HG02571 (cell line): ENCODE measurements around the gene PEX19.

Experiments used
- ATAC-seq: cut with Tn5 transposase; IDR thresholded peaks from one replicate; pipeline ENCODE4 v1.9.1; 2021; ENCODE audit warnings: mild to moderate bottlenecking, moderate library complexity; ENCODE audit not compliant: unreplicated experiment

Gene PEX19

GRCh38 chr1:160243767-160244166, 41.2 kb downstream of the PEX19 start:
- no peak for ATAC-seq

- ATAC-seq: no peak
Measured at GRCh38 chr1:160239582-160240299, 45.2 kb downstream of the PEX19 start.

GRCh38 chr1:160238408-160238807, 46.5 kb downstream of the PEX19 start:
- ATAC-seq: no peak

GRCh38 chr1:160237558-160237957, 47.4 kb downstream of the PEX19 start:
- ATAC-seq: no peak

GRCh38 chr1:160236806-160237205, 48.1 kb downstream of the PEX19 start:
- no peak for ATAC-seq

- no peak for ATAC-seq
Measured at GRCh38 chr1:160232911-160233310, 52.0 kb downstream of the PEX19 start.

GRCh38 chr1:160228431-160228830, 56.5 kb downstream of the PEX19 start:
- no peak for ATAC-seq

- no peak for ATAC-seq
Measured at GRCh38 chr1:160227561-160227960, 57.4 kb downstream of the PEX19 start.

- ATAC-seq: no peak
Measured at GRCh38 chr1:160227034-160227433, 57.9 kb downstream of the PEX19 start.
